Measurements from ENCODE around the gene GNG3.
"Not testable (repeated sequence)": the region's sequence is repeated elsewhere in the genome, so short reads cannot be mapped to it uniquely, and the experiment has no call there.

Gene GNG3

GRCh38 chr11:62688491-62688890 lies 19.0 kb upstream of the GNG3 start:
- no peak for FAIRE-seq

GRCh38 chr11:62689421-62690183 lies 17.9 kb upstream of the GNG3 start, which contains the start of gene LRRN4CL:
TSS of gene LRRN4CL (minus strand) at chr11:62689530. CDS start at chr11:62688508, 1,022 bp downstream.
- no peak for FAIRE-seq

GRCh38 chr11:62693624-62694023 lies 13.9 kb upstream of the GNG3 start:
- FAIRE-seq: not testable (repeated sequence)

- FAIRE-seq: no peak
Measured at GRCh38 chr11:62694455-62695167, 12.9 kb upstream of the GNG3 start.

GRCh38 chr11:62702246-62702645 lies 5.2 kb upstream of the GNG3 start:
- FAIRE-seq: no peak

GRCh38 chr11:62703921-62704320 lies 3.6 kb upstream of the GNG3 start:
- not testable (repeated sequence) for FAIRE-seq

- FAIRE-seq: no peak
Measured at GRCh38 chr11:62705413-62705812, 2.1 kb upstream of the GNG3 start.

- no peak for FAIRE-seq
Measured at GRCh38 chr11:62705880-62706849, 1.3 kb upstream of the GNG3 start.

- FAIRE-seq: no peak
Measured at GRCh38 chr11:62706850-62707247, 627 bp upstream of the GNG3 start.

- FAIRE-seq: no peak
Measured at GRCh38 chr11:62708392-62708791, 916 bp downstream of the GNG3 start.

GRCh38 chr11:62708793-62709192 lies 1.3 kb downstream of the GNG3 start:
- FAIRE-seq: no peak

- peak; percentile 89 for FAIRE-seq
Measured at GRCh38 chr11:62709247-62710000, 1.9 kb downstream of the GNG3 start.

- FAIRE-seq: no peak
Measured at GRCh38 chr11:62710001-62710345, 2.5 kb downstream of the GNG3 start.

GRCh38 chr11:62712276-62712812 lies 4.9 kb downstream of the GNG3 start:
- FAIRE-seq: no peak

GRCh38 chr11:62712861-62713260 lies 5.4 kb downstream of the GNG3 start:
- FAIRE-seq: no peak

- FAIRE-seq: no peak
Measured at GRCh38 chr11:62713343-62713742, 5.9 kb downstream of the GNG3 start.

- no peak for FAIRE-seq
Measured at GRCh38 chr11:62715150-62716130, 8.0 kb downstream of the GNG3 start.

- FAIRE-seq: no peak
Measured at GRCh38 chr11:62716206-62716605, 8.7 kb downstream of the GNG3 start.

- no peak for FAIRE-seq
Measured at GRCh38 chr11:62716816-62717215, 9.3 kb downstream of the GNG3 start.

GRCh38 chr11:62719302-62719978 lies 12.0 kb downstream of the GNG3 start:
- no peak for FAIRE-seq

Data from TTC549 (cell line).